Loucy (cell line): Measurements from ENCODE around the gene APOM.

ENCODE experiments used
- EZH2phosphoT487 ChIP-seq: fragments of 200-600 bp; IDR thresholded peaks from 2 replicates; pipeline ENCODE4 v1.6.1; 2018; ENCODE audit warnings: antibody characterized with exemption, mild to moderate bottlenecking, moderate library complexity, borderline replicate concordance
- TF ChIP-seq, protein P1 (sequence below): fragments of 200-600 bp; sonication (generic); conservative IDR thresholded peaks from 2 replicates; pipeline ENCODE4 v1.5.1; 2014; ENCODE audit warnings: mild to moderate bottlenecking, antibody characterized with exemption, low read length

DNA sequence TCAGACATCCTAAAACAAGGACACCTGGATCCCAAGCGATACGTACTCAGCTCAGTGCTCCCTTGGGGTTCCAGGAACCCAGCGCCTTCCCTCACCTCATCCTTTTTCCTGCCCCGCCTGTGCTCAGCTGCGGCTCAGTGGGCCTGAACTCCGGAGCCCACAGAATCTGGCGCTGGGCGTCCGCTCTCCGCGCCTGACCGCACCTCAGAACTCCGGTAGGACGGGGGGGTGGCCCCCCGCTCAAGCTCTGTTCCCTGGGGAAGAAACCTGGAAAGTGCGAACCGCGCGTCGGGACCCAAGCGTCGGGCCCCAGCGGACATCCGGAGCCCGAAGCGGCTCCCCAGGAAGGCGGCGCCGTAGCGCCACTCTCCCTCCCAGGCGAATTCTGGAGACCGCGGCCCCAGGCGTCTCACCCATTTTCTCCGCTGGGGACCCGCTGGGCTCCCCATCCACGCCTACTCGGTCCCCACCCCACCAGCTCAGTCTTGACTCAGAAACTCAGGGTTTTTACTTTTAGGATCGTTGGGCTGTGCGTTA lies 25.5 kb downstream of the APOM start:
- TF ChIP-seq, protein P1, sequence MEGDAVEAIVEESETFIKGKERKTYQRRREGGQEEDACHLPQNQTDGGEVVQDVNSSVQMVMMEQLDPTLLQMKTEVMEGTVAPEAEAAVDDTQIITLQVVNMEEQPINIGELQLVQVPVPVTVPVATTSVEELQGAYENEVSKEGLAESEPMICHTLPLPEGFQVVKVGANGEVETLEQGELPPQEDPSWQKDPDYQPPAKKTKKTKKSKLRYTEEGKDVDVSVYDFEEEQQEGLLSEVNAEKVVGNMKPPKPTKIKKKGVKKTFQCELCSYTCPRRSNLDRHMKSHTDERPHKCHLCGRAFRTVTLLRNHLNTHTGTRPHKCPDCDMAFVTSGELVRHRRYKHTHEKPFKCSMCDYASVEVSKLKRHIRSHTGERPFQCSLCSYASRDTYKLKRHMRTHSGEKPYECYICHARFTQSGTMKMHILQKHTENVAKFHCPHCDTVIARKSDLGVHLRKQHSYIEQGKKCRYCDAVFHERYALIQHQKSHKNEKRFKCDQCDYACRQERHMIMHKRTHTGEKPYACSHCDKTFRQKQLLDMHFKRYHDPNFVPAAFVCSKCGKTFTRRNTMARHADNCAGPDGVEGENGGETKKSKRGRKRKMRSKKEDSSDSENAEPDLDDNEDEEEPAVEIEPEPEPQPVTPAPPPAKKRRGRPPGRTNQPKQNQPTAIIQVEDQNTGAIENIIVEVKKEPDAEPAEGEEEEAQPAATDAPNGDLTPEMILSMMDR = no peak
- TF ChIP-seq EZH2phosphoT487 = no peak
